B cell (primary cell): Measurements from ENCODE around the gene RGS7BP. TPM values are rescaled to one million over a fixed set of nuclear protein-coding genes. Genes with fewer than 3 reads are reported as not detected.

ENCODE experiments used
- ATAC-seq: fragments of 200-7000 bp; cut with Tn5 transposase; one replicate; pipeline ENCODE4 v1.10.0; 2021; ENCODE audit warnings: low read depth, mild to moderate bottlenecking, moderate number of reproducible peaks, moderate library complexity
- CTCF ChIA-PET: fragments of 350-600 bp; sonication (Branson Sonifier 250); formaldehyde crosslinking; loops from one replicate; lab custom pipeline; 2021; ENCODE audit warnings: antibody characterized with exemption, inconsistent platforms; lab: Charles Lee
- POLR2A ChIA-PET: fragments of 350-600 bp; sonication (Branson Sonifier 250); formaldehyde crosslinking; loops from one replicate; lab custom pipeline; 2021; ENCODE audit warnings: antibody characterized with exemption; lab: Charles Lee
- DNase-seq: peaks from one replicate; pipeline ENCODE4 v3.0.0; 2013
- H2AFZ ChIP-seq: 2 replicates; pipeline ENCODE4 v1.6.1; 2012; ENCODE audit warnings: mild to moderate bottlenecking, low read depth, low read length; ENCODE audit not compliant: insufficient read depth, poor library complexity, severe bottlenecking
- H3K27ac ChIP-seq, 2 donors: 1 replicate in 1 of 2; 2 replicates in 1 of 2; pipeline ENCODE4 v1.5.1; 2012 to 2013; ENCODE audit warnings: low read length in 2 of 2, mild to moderate bottlenecking in 2 of 2, moderate library complexity in 1 of 2
- H3K27me3 ChIP-seq, 4 experiments: fragments of 200-600 bp in 1 of 4; sonication (generic) in 1 of 4; replicated peaks in 1 of 4; 1 replicate in 2 of 4; 2 replicates in 2 of 4; pipeline versions ENCODE4 v1.6.1 to v1.7.0; 2013 to 2016; ENCODE audit warnings: low read length in 3 of 4, mild to moderate bottlenecking in 2 of 4, mixed read lengths in 1 of 4, moderate library complexity in 1 of 4; ENCODE audit not compliant: insufficient read depth in 4 of 4, control insufficient read depth in 3 of 4; ENCODE audit errors: control extremely low read depth in 1 of 4
- H3K36me3 ChIP-seq, 2 experiments: replicated peaks in 1 of 2; 1 replicate in 1 of 2; 2 replicates in 1 of 2; pipeline versions ENCODE4 v1.6.1 to v1.7.1; 2013; ENCODE audit warnings: low read length in 1 of 2; ENCODE audit not compliant: insufficient read depth in 2 of 2, control insufficient read depth in 1 of 2; ENCODE audit errors: control extremely low read depth in 1 of 2, extremely low read depth in 1 of 2
- H3K4me1 ChIP-seq, 2 donors: fragments of 200-600 bp in 1 of 2; sonication (generic) in 1 of 2; 1 replicate in 1 of 2; 2 replicates in 1 of 2; pipeline versions ENCODE4 v1.5.1 to v1.6.1; 2013 to 2017; ENCODE audit warnings: low read length in 2 of 2; ENCODE audit not compliant: control insufficient read depth in 2 of 2, insufficient read depth in 2 of 2
- H3K4me2 ChIP-seq: replicated peaks from 2 replicates; pipeline ENCODE3; 2012; ENCODE audit warnings: mild to moderate bottlenecking, low read depth, low read length; ENCODE audit not compliant: poor library complexity, severe bottlenecking
- H3K4me3 ChIP-seq, 5 experiments: fragments of 200-600 bp in 1 of 5; sonication (generic) in 1 of 5; 1 replicate in 3 of 5; 2 replicates in 2 of 5; pipeline versions ENCODE4 v1.5.1 to v1.7.0; 2011 to 2016; ENCODE audit warnings: low read length in 4 of 5, mild to moderate bottlenecking in 4 of 5, low read depth in 2 of 5, control low read depth in 1 of 5, moderate library complexity in 1 of 5; ENCODE audit not compliant: insufficient read depth in 1 of 5; ENCODE audit errors: control extremely low read depth in 1 of 5, extremely low read depth in 1 of 5
- H3K79me2 ChIP-seq: fragments of 200-600 bp; sonication (generic); one replicate; pipeline ENCODE4 v1.6.0; 2016; ENCODE audit warnings: low read length; ENCODE audit not compliant: control insufficient read depth, insufficient read depth
- H3K9ac ChIP-seq: fragments of 200-600 bp; sonication (generic); 2 replicates; pipeline ENCODE4 v1.6.1; 2017; ENCODE audit warnings: mild to moderate bottlenecking, low read length, moderate library complexity
- H3K9me3 ChIP-seq, 3 donors: one replicate each; pipeline versions ENCODE4 v1.6.1 to v1.7.1; 2013; ENCODE audit warnings: low read length in 2 of 3; ENCODE audit not compliant: control insufficient read depth in 2 of 3, insufficient read depth in 1 of 3; ENCODE audit errors: control extremely low read depth in 1 of 3
- H4K20me1 ChIP-seq: 2 replicates; pipeline ENCODE4 v1.6.0; 2012; ENCODE audit warnings: mild to moderate bottlenecking, low read length; ENCODE audit not compliant: insufficient read depth, control insufficient read depth, poor library complexity, severe bottlenecking
- H3K27ac Mint-ChIP-seq: one replicate; pipeline ENCODE4 v1.8.0; 2021; ENCODE audit warnings: mixed read lengths
- H3K27me3 Mint-ChIP-seq: one replicate; pipeline ENCODE4 v1.8.0; 2021; ENCODE audit warnings: mixed read lengths
- H3K4me1 Mint-ChIP-seq: one replicate; pipeline ENCODE4 v1.8.0; 2021; ENCODE audit warnings: mixed read lengths
- H3K4me3 Mint-ChIP-seq: one replicate; pipeline ENCODE4 v1.8.0; 2021; ENCODE audit warnings: mixed read lengths
- H3K9me3 Mint-ChIP-seq: one replicate; pipeline ENCODE4 v1.8.0; 2022; ENCODE audit warnings: mixed read lengths; ENCODE audit not compliant: insufficient read depth
- EZH2 ChIP-seq: IDR thresholded peaks from 2 replicates; pipeline ENCODE4 v1.6.1; 2012; ENCODE audit warnings: borderline replicate concordance, low read depth, mild to moderate bottlenecking, moderate library complexity, low read length; ENCODE audit not compliant: insufficient read depth, poor library complexity, severe bottlenecking
- WGBS: methylation state at CpG from one replicate; pipeline ENCODE4 v1.1.5; 2013; ENCODE audit warnings: missing lambda C conversion rate; ENCODE audit not compliant: insufficient coverage; 5-methylcytosine and 5-hydroxymethylcytosine counted together
- intact Hi-C: fragments of 100-400 bp; cut with micrococcal nuclease; formaldehyde crosslinking; loops from one replicate; pipeline ENCODE4 v1.10.0; 2022
- polyA minus RNA-seq: library from RNA; depleted of rRNA, polyadenylated mRNA; stranded (reverse); fragments of >200 nt; gene quantifications from 2 replicates; pipeline ENCODE4 v1.2.3, GENCODE V29; 2012
- polyA plus RNA-seq: library from polyadenylated mRNA; depleted of rRNA; stranded (reverse); fragments of >200 nt; gene quantifications from 2 replicates; pipeline ENCODE4 v1.2.3, GENCODE V29; 2012
- total RNA-seq, 2 donors: library from RNA; stranded (reverse); fragments of 120-200 nt in 1 of 2; gene quantifications; 1 replicate in 1 of 2; 2 replicates in 1 of 2; pipeline versions ENCODE4 v1.2.3 to v1.2.4, GENCODE V29; 2013 to 2022
- TF ChIP-seq, protein P1 (sequence below): fragments of 200-600 bp; IDR thresholded peaks from one replicate; pipeline ENCODE4 v1.8.0; 2022; ENCODE audit warnings: antibody characterized with exemption, mild to moderate bottlenecking

The RGS7BP gene
- total RNA-seq (not detected in 2 replicates), polyA plus RNA-seq (not detected in 2 replicates), polyA minus RNA-seq (not detected in 2 replicates)
- total RNA-seq (2013), result 0.12 TPM

DNA sequence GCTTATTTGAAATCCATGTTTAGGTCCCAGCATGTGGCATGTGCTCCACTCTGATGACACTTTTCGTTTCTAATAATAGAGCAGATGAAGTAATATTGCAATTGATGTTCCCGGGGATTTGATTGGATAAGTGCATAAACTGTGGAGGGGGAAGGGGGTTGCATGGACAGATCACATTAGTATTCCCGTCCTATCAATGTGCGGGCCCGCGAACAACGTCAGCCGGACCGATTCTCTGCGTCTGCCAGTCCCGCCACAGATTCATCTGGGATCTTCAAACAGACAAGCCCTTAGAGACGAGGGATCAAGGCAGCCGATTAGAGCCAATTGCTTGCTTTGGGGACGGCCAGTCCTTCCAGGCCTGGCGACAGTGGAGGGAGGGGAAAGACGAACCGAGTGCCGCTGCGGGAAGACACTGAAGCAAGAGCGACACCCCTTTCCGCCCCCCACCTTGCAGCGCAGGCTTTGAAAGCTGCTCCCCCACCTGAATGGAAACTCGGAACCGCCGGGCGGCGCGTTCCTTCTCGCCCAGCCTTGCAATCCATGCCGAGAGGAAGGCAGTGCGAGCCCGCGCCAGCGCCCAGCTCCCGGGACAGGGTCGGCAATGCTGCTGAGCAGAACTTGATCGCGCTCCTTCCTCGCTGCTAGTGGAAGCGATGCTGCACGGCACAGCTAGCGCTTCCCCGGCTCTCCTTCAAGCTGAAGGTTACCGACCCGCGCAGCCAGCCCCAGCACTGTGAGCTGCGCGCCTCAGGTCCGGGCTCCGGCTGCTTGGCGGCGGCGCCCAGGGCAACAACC lies at the start of gene RGS7BP:
Gene RGS7BP (plus strand): TSS at position 247 of the 798 bp plus-strand sequence. CDS start 610 bp downstream, outside the sequence.
- Histone ChIP-seq H3K27ac (no peak within 1 kb of the TSS), H4K20me1 (no peaks in the 10 kb centered on the region), H3K4me3 (no peak within 1 kb of the TSS), H3K4me1 (no peaks in the 10 kb centered on the region), H3K36me3 (no peaks in the 10 kb centered on the region), H3K9ac (no peak within 1 kb of the TSS), H3K27me3 (peaks cover 0 to 16% (median 13%) of the 10 kb centered on the region in 4 experiments), H3K9me3 (peaks cover 0 to 10% (median 0%) of the 10 kb centered on the region in 3 donors), H2AFZ (peak within 1 kb of the TSS; percentile 49), H3K4me2 (peak within 1 kb of the TSS; percentile 8), H3K79me2 (no peaks in the 10 kb centered on the region)
- intact Hi-C loops, result no loop called here
- no peak for TF ChIP-seq EZH2
- Mint-ChIP-seq H3K27ac (no peak within 1 kb of the TSS), H3K4me3 (no peak within 1 kb of the TSS), H3K9me3 (no peaks in the 10 kb centered on the region), H3K27me3 (peaks cover 44% of the 10 kb centered on the region), H3K4me1 (peaks cover 7% of the 10 kb centered on the region)
- CTCF ChIA-PET, result no interaction called here
- DNase-seq (peak; percentile 5), ATAC-seq (no peak)
- WGBS, result 15% methylated on average over 52 of the region's 53 CpGs
- POLR2A ChIA-PET, result no interaction called here

DNA sequence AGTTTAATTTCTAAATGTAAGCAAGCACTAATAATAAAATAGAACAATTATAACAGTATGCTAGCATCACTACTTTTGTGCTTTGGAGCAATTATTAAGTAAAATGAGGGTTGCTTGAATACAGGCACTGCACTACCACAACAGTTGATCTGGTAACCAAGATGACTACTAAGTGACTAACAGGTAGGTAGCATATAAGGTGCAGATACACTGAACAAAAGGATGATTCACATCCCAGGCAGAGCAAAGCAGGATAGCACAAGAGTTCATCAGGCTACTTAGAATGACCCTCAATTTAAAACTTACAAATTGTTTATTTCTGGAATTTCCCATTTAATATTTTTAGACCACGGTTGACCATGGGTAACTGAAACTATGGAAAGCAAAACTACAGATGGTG lies 48.0 kb upstream of the RGS7BP start:
- H3K36me3 ChIP-seq, result no peaks in the 10 kb centered on the region
- TF ChIP-seq EZH2, result no peak
- TF ChIP-seq, protein P1, sequence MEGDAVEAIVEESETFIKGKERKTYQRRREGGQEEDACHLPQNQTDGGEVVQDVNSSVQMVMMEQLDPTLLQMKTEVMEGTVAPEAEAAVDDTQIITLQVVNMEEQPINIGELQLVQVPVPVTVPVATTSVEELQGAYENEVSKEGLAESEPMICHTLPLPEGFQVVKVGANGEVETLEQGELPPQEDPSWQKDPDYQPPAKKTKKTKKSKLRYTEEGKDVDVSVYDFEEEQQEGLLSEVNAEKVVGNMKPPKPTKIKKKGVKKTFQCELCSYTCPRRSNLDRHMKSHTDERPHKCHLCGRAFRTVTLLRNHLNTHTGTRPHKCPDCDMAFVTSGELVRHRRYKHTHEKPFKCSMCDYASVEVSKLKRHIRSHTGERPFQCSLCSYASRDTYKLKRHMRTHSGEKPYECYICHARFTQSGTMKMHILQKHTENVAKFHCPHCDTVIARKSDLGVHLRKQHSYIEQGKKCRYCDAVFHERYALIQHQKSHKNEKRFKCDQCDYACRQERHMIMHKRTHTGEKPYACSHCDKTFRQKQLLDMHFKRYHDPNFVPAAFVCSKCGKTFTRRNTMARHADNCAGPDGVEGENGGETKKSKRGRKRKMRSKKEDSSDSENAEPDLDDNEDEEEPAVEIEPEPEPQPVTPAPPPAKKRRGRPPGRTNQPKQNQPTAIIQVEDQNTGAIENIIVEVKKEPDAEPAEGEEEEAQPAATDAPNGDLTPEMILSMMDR, result no peak
- ChIA-PET POLR2A (no interaction called here), CTCF (no interaction called here)
- ATAC-seq, result no peak
- peaks cover 0 to 7% (median under 1%) of the 10 kb centered on the region in 3 donors for H3K9me3 ChIP-seq
- no peaks in the 10 kb centered on the region for H3K4me1 ChIP-seq
- Mint-ChIP-seq H3K9me3 (no peaks in the 10 kb centered on the region), H3K27ac (no peak overlapping the region), H3K4me3 (no peak overlapping the region), H3K4me1 (no peaks in the 10 kb centered on the region), H3K27me3 (no peaks in the 10 kb centered on the region)
- H2AFZ ChIP-seq, result no peak overlapping the region
- H3K4me3 ChIP-seq, result no peak overlapping the region
- H3K79me2 ChIP-seq, result no peaks in the 10 kb centered on the region
- no peak overlapping the region for H3K9ac ChIP-seq
- H4K20me1 ChIP-seq, result no peaks in the 10 kb centered on the region
- intact Hi-C loops, result no loop called here
- WGBS, result no CpG with 5 or more reads among the region's 1 CpG
- no peak overlapping the region for H3K4me2 ChIP-seq
- no peak for DNase-seq
- H3K27me3 ChIP-seq, result no peaks in the 10 kb centered on the region
- H3K27ac ChIP-seq, result no peak overlapping the region
